Right renal pelvis (tissue), 4 donors: Measurements from ENCODE around the gene DMRTC2. TPM values are rescaled to one million over a fixed set of nuclear protein-coding genes. Genes with fewer than 3 reads are reported as not detected.

ENCODE experiments used
- DNase-seq, 4 donors: peaks; one replicate each; pipeline ENCODE4 v3.0.0-alpha.2; 2013; ENCODE audit warnings: low read depth in 4 of 4, low spot score in 3 of 4, missing footprints in 1 of 4
- polyA plus RNA-seq, 4 donors: library from polyadenylated mRNA; unstranded; fragments of 120-200 nt; gene quantifications; one replicate each; pipeline ENCODE4 v1.2.1, GENCODE V29; 2013; ENCODE audit not compliant: insufficient read length in 4 of 4

DMRTC2 gene
- polyA plus RNA-seq: under 1 TPM in 1 of 4 donors, not detected in 3; 0.19 TPM

GRCh38 chr19:41845001-41845050 is at the start of gene DMRTC2:
Gene DMRTC2, plus strand, starts transcription at chr19:41845042. Its CDS starts 2,387 bp downstream, at chr19:41847429.
- DNase-seq: no peak

DNA sequence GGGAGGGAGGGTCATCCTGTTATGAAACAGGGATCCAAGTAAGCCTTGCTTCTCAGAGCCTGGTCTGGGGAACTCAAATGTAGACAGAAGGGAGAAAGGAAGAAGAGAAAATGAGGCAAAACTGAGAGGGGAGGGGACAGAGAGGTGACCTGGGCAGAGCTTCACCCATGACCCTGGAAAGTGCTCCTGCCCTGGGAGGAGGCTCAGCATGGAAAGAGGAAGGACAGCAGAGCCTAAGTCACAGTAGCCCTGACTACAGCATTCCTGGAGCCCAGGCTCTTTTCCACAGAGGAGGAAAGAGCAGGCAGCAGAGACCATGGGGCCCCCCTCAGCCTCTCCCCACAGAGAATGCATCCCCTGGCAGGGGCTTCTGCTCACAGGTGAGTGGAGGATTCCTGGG is 48.5 kb upstream of the DMRTC2 start, which contains the start of gene CEACAM3:
TSS of gene CEACAM3 (plus strand) at position 226 of the 400 bp plus-strand sequence. CDS start at position 317, 91 bp downstream.
- DNase-seq: no peak

DNA sequence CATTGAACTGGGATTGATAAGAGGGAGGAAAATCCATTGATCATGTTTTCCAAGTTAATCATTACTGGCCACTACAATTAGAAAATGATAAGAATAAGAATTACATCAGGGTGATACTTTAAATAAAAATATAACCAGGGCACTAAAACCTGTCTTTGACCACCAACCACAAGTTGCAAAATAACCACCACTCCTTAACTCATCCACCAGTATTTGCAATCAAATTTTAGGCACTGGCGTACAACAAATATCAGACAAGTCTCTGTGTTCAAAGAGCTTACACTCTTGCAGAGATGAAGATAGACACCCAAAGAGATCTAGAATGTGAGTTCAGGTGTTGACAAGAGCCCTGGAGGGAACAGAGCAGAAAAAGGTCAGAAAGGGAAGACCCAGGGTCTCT is 47.9 kb upstream of the DMRTC2 start:
- no peak for DNase-seq

DNA sequence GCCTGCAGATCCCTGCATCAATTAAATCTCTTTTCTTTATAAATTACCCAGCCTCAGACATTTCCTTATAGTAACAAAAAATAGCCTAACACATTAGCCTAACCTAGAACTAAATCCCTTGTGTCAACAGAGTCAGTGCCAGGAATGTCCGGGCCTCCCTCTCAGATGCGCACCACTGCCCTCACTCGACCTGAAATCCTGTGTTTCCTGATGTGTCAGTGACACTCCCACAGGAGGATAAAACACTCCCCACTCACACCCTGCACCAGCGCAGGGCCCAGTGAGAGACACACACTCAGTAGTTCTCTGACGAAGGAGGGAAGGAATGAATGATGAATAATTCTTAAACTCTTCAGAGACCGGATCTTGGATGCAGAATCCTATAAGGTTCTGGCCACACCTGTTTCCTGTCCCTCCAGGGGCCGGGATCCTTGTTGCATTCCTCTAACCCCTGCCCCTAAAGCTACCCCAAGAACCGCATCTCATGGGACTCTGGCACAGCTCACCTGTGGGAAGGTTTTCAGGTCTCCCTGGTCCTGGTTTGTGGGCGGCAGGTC is 45.3 kb upstream of the DMRTC2 start:
- DNase-seq: peak in 1 of 4 donors; percentile 24

- DNase-seq: no peak
These were observed 43.8 kb upstream of the DMRTC2 start for GRCh38 chr19:41801031-41801430.

- no peak for DNase-seq
These were observed 43.0 kb upstream of the DMRTC2 start for GRCh38 chr19:41801792-41802211.

GRCh38 chr19:41802770-41803169 is 42.1 kb upstream of the DMRTC2 start:
- DNase-seq: no peak

- no peak for DNase-seq
These were observed 40.5 kb upstream of the DMRTC2 start for GRCh38 chr19:41804336-41804735.

- DNase-seq: no peak
These were observed 37.7 kb upstream of the DMRTC2 start for GRCh38 chr19:41807176-41807575.

DNA sequence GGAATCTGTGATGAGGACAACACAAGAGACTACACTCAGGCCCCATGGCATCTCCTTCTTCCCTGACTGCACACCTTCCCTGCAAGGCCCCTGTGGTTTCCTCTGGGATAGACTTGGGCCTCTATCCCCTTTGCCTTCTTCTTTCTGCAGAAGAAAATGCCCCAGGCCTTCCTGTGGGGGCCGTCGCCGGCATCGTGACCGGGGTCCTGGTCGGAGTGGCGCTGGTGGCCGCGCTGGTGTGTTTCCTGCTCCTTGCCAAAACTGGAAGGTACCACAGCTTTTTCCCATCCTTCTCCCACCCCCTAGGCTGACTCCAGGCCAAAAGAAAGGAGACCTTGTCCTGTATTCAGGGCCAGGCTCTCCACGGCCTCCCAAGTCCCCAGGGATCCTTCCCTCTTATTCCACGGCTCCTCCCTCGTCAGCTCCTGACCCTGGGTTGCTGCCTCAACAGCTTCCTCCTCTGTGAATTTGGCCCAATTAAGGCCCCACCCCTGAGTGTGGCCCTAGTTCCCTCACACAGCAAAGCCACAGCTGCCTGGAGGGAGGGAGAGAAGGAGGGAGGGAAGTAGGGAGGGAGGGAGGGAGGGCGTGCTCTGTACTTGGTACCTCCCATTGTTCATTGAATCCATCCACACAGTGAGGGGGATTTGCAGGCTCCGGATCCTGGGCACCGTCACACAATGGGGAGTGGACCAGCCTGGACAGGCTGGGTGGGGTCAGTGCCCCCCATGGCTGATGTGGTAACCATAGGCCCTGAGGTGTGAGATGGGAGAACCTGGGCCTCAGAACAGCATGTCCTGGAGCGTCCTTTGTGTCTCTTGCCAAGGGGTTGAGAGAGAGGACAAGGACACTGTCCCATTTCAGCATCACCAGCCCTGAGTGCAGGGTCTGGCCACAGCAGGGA is 35.9 kb upstream of the DMRTC2 start:
- no peak for DNase-seq

- no peak for DNase-seq
These were observed 34.5 kb upstream of the DMRTC2 start for GRCh38 chr19:41810301-41810700.

DNA sequence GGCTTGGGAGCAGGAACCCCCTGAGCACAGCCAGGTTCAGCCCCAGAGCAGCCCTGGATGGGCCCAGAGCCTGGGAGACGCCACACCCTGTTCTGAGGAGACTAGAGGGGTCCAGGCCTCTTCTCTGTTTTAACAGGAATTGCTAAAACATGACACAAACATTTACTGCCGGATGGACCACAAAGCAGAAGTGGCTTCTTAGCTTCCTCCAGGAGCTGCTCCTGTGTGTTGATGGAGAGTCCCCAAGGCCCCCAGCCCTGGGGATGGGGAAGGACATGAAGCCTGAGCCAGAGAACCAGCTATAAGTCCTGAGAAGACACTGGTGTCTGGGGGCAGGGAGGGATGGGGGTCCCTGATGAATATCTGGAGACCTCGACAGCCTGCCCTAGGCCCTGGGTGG is 33.8 kb upstream of the DMRTC2 start:
- no peak for DNase-seq

- no peak for DNase-seq
These were observed 32.9 kb upstream of the DMRTC2 start for GRCh38 chr19:41811981-41812380.

DNA sequence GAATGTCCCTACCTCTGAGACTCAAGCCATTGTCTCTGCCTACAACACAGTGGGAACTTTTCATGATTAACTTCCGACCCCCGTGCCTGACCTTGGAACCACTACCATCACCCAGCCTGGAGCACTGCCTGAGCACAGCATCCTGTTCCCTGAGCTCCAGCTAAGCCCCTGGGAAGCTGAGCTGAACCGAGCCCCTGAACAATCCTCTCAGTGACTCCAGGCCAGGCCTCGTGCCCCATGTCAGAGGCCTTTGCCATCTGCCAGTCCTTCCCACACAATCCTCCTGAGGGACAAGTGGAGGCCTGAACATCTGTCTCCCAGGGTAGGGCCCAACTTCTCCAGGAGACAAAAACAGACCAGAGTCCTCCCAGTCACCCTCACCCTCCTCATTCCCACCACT is 30.9 kb upstream of the DMRTC2 start:
- no peak for DNase-seq

DNA sequence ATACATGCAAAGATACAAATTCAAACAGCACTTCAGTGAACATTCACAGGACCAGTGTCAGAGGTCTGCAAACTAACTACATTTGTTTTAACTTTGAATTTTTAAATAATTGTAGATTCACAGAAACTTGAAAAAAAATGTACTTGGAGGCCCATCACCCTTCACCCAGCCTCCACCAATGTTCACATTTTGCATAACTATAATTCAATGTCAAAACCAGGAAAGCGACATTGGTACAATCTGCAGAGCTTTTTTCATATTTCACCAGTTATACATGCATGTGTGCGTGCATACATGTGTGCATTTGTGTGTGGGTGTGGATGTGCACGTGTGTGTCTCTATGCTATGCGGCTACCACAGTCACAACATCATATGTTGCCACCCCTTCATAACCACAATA is 29.5 kb upstream of the DMRTC2 start:
- DNase-seq: no peak

- DNase-seq: no peak
These were observed 28.1 kb upstream of the DMRTC2 start for GRCh38 chr19:41816761-41817160.

DNA sequence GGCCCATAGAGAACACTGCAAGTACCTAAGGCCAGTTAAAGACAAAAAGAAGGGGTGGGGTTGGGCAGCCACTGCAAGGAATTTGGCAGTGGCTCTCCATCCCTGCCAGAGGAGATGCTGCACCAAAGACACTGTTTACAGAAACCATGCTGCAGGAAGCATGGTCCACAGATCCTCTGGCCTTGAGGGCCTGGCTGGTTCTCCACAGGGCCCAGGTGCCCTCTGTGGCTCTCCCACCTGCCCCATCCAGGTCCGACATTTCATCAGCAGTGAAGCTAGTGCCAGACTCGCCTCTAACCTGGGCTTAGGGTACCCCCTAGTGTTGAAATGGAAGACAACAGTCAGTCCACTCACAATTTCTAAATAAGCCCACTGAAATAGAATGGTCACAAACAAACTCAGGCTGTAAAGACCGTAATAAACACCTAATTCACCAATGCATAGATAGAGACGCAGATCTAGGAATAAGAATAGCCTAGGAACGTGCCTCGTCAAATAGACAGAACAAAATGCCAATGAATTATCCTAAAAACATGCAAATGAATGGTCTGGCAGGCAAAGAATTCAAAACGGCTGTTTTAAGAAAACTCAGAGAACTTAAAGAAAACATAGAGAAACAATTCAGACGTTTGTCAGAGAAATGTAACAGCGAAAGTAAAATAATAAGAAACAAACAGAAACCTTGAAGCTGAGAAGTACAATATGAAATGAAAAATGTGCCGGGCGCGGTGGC is 23.7 kb upstream of the DMRTC2 start:
- peak in 2 of 4 donors; percentile 17 to 26 for DNase-seq

DNA sequence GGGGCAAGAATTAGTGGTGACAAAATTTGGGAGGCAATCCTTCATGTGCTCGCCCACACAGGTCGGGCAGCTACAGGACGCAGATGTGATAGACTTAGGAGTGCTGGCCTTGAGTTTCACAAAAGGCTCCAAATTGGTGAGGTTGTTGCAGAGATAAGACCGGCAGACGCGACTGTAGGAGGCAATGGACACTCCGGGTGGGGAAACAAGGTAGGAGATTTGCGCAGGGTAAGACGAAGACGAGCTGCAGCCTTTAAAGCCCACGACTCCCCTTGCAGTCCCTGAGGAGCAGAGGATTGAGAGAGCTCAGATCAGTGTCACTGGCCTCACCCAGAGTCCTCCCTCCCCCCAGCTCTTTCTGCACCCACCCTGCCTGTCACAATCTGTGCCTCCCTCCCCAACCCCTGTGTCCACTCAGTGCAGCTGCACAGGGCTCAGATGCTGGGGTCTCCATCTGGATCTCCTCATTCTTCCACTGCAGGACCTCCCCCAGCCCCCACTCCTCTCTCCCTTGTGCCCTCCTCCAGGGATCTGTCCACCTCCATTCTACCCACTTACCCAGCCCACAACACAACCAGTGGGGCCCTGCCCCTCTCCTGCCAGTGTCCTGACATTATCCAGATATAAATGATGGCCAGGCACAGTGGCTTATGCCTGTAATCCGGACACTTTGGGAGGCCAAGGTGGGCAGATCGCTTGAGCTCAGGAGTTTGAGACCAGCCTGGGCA is 6.7 kb upstream of the DMRTC2 start:
- DNase-seq: no peak

DNA sequence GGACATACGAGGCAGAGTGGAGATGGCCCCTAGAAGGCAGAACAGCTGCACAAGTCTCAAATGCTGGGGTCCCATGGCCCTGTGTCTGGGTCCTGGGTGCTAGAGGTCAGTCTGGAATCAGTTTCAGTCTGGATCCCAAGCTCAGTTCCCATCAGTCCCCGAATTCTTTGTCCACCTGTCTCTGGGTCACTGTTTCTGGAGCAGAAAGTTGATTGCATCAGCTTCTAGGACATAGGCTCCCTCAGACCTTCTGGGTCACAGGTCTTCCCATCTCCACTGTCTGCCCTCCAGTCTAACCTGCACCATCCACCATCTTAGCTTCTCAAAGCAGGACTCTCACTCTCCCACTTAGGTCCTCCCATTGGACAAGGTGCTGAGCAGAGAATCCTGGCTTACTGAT is 5.6 kb upstream of the DMRTC2 start:
- no peak for DNase-seq

DNA sequence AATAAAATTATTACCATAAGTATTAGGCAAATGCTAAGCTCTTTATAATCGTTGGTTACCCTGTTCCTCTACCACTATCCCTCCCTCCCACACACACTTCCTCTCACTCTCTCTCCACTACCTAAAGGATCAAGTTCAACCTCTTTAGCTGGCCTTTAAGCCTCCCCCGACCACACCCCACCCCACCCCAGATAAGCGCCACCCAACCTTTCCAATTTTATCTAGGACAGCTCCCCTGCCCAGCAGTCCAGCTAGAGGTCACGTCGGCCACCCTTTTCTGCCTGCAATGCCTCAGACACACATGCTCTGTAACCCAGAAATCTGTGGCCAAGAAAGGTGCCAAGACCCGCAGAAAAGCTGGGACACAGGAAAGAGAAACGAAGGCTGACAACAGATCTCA is 1.5 kb upstream of the DMRTC2 start:
- no peak for DNase-seq

DNA sequence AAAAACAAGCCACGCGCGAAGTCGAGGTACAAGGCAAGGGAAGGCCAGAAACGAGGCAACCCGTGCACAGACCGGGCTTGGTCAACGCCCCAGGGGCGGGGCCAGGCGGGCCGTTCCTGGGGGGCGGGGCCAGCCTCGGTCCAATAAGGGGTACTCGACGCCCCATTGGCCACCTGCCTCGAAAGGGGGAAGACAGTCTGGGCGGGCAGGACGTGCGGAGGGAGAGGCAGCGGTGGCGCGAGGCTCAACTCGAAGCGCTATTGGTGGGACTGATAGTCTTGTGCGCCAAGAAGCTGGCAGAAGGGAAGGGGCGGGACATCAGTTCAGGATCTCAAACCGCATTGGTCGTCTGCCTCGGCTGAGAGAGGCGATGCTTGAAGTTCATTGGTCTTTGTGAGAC is 241 bp upstream of the DMRTC2 start, which contains the start of gene LYPD4:
TSS of gene LYPD4 (minus strand) at position 83 of the 400 bp plus-strand sequence. CDS start 5,398 bp downstream, outside the sequence.
- DNase-seq: no peak
